Loucy (cell line): Measurements from ENCODE around the gene UBXN1.

Experiments used
- H2AFZ ChIP-seq: fragments of 200-600 bp; sonication (generic); 2 replicates; pipeline ENCODE4 v1.6.0; 2016; ENCODE audit warnings: antibody characterized with exemption, mild to moderate bottlenecking, low read length, moderate library complexity
- H3F3A ChIP-seq: fragments of 200-600 bp; 2 replicates; pipeline ENCODE4 v1.6.0; 2016; ENCODE audit warnings: antibody characterized with exemption, low read depth, mild to moderate bottlenecking
- H3K27me3 ChIP-seq: fragments of 200-600 bp; sonication (generic); 2 replicates; pipeline ENCODE4 v1.6.1; 2014; ENCODE audit warnings: low read length, mild to moderate bottlenecking; ENCODE audit not compliant: insufficient read depth, poor library complexity, severe bottlenecking
- H3K36me3 ChIP-seq: fragments of 200-600 bp; sonication (generic); 2 replicates; pipeline ENCODE4 v1.6.1; 2016; ENCODE audit warnings: low read length; ENCODE audit not compliant: insufficient read depth
- H3K4me1 ChIP-seq: fragments of 200-600 bp; sonication (generic); 2 replicates; pipeline ENCODE4 v1.5.1; 2014; ENCODE audit warnings: low read length, mild to moderate bottlenecking; ENCODE audit not compliant: insufficient read depth, poor library complexity, severe bottlenecking
- H3K4me2 ChIP-seq: fragments of 200-600 bp; sonication (generic); 2 replicates; pipeline ENCODE4 v1.6.0; 2014; ENCODE audit warnings: antibody characterized with exemption, low read length, low read depth, mild to moderate bottlenecking; ENCODE audit not compliant: poor library complexity, severe bottlenecking
- H3K4me3 ChIP-seq: fragments of 200-600 bp; sonication (generic); 2 replicates; pipeline ENCODE4 v1.5.1; 2014; ENCODE audit warnings: low read length, mild to moderate bottlenecking, mixed read lengths; ENCODE audit not compliant: poor library complexity, severe bottlenecking
- H3K79me2 ChIP-seq: fragments of 200-600 bp; sonication (generic); 2 replicates; pipeline ENCODE4 v1.6.1; 2014; ENCODE audit warnings: low read length; ENCODE audit not compliant: insufficient read depth
- H3K9ac ChIP-seq: fragments of 200-600 bp; sonication (generic); 2 replicates; pipeline ENCODE4 v1.6.0; 2014; ENCODE audit warnings: mild to moderate bottlenecking, low read depth, low read length, moderate library complexity; ENCODE audit not compliant: poor library complexity, severe bottlenecking
- H3K9me2 ChIP-seq: fragments of 200-600 bp; sonication (generic); replicated peaks from 2 replicates; pipeline ENCODE4 v1.6.1; 2016; ENCODE audit warnings: low read depth, low read length, mixed read lengths
- H3K9me3 ChIP-seq: fragments of 200-600 bp; sonication (generic); 2 replicates; pipeline ENCODE4 v1.6.1; 2014; ENCODE audit warnings: mild to moderate bottlenecking, antibody characterized with exemption, low read length, low read depth; ENCODE audit not compliant: insufficient read depth
- H4K20me1 ChIP-seq: fragments of 200-600 bp; sonication (generic); 2 replicates; pipeline ENCODE4 v1.6.0; 2014; ENCODE audit warnings: antibody characterized with exemption, low read length, mild to moderate bottlenecking; ENCODE audit not compliant: insufficient read depth, poor library complexity, severe bottlenecking
- EZH2phosphoT487 ChIP-seq: fragments of 200-600 bp; IDR thresholded peaks from 2 replicates; pipeline ENCODE4 v1.6.1; 2018; ENCODE audit warnings: antibody characterized with exemption, mild to moderate bottlenecking, moderate library complexity, borderline replicate concordance
- TF ChIP-seq, protein P1 (sequence below): fragments of 200-600 bp; sonication (generic); conservative IDR thresholded peaks from 2 replicates; pipeline ENCODE4 v1.5.1; 2014; ENCODE audit warnings: mild to moderate bottlenecking, antibody characterized with exemption, low read length

Gene UBXN1

DNA sequence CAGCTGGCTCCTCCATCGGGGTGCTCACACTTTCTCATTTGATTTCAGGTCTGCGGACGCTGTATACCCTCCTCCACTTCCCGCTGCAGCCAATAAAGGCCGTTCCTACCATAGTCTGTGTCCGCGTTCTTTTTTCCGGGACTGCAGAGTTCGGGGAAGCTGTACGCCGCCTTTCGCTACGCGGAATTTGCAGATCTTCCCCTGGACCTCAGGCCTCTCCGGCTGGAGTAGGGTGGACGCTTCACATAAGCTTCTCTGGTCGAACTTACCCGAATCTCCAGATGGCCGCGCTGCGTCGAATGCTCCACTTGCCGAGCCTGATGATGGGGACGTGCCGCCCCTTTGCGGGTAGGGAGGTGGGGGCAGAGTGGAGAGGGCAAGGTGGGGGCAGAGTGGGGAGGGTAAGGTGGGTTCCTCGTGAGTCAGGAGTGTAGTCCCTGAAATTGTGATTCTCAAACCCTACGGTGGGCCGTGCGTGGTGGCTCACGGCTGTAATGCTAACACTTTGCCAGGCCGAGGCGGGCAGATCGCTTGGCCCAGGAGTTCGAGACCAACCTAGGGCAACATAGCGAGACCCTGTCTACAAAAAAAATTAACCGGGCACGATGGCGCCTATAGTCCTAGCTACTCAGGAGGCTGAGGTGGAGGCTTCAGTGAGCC is 13.1 kb downstream of the UBXN1 start:
- peak overlapping the region; percentile 89 for H3K9ac ChIP-seq
- H3K4me3 ChIP-seq, result peak overlapping the region; percentile 98
- H3K36me3 ChIP-seq, result peaks cover 5% of the 10 kb centered on the region; the same call in 1 of the 2 replicates
- H3K27me3 ChIP-seq, result no peaks in the 10 kb centered on the region
- peaks cover 38% of the 10 kb centered on the region for H3K4me1 ChIP-seq
- H3K9me3 ChIP-seq, result no peaks in the 10 kb centered on the region
- peak overlapping the region; percentile 79 for H3K4me2 ChIP-seq
- peaks cover 20% of the 10 kb centered on the region for H4K20me1 ChIP-seq
- H2AFZ ChIP-seq, result no peak overlapping the region
- TF ChIP-seq, protein P1, sequence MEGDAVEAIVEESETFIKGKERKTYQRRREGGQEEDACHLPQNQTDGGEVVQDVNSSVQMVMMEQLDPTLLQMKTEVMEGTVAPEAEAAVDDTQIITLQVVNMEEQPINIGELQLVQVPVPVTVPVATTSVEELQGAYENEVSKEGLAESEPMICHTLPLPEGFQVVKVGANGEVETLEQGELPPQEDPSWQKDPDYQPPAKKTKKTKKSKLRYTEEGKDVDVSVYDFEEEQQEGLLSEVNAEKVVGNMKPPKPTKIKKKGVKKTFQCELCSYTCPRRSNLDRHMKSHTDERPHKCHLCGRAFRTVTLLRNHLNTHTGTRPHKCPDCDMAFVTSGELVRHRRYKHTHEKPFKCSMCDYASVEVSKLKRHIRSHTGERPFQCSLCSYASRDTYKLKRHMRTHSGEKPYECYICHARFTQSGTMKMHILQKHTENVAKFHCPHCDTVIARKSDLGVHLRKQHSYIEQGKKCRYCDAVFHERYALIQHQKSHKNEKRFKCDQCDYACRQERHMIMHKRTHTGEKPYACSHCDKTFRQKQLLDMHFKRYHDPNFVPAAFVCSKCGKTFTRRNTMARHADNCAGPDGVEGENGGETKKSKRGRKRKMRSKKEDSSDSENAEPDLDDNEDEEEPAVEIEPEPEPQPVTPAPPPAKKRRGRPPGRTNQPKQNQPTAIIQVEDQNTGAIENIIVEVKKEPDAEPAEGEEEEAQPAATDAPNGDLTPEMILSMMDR, result no peak
- no peak for TF ChIP-seq EZH2phosphoT487
- no peaks in the 10 kb centered on the region for H3K9me2 ChIP-seq
- H3F3A ChIP-seq, result peaks cover 9% of the 10 kb centered on the region; the same call in 1 of the 2 replicates
- peaks cover 64% of the 10 kb centered on the region for H3K79me2 ChIP-seq

DNA sequence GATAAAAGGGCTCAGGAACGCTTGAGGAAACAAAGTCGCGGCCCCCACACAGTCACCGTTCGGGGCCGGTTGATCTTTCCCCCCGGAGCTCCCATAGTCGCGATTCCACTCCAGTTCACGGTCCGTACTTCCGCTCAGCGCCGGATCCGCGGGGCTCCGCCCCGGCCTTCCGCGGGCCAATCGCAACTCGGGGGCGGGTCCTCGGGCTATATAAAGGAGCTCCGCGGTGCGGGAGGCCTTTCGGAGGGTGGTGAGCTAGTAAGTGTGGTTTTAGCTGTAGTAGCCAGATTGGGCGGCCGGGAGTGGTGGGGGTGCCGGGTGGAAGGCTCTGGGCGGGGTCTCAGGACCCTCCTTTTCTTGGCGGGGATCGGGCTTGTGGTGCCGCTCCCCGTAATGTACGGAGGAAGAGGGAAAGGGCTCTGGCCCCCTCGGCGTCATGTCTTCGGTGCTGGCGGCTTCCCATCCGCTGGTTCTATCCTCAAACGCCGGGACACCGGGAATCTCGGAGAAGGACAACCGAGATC is 13.7 kb downstream of the UBXN1 start, which contains the start of the genes C11orf98 and CSKMT:
Gene C11orf98, minus strand, starts transcription at position 136 of the 524 bp plus-strand sequence. Its CDS starts 41 bp downstream, at position 95.
Gene CSKMT, plus strand, starts transcription at position 238 of the 524 bp plus-strand sequence. CDS start 568 bp downstream, outside the sequence.
- peak within 1 kb of the TSS; percentile 79 for H3K4me2 ChIP-seq
- no peaks in the 10 kb centered on the region for H3K27me3 ChIP-seq
- peaks cover 20% of the 10 kb centered on the region for H4K20me1 ChIP-seq
- peak within 1 kb of the TSS; percentile 95 for H2AFZ ChIP-seq
- peaks cover 33% of the 10 kb centered on the region for H3K4me1 ChIP-seq
- TF ChIP-seq, protein P1, result no peak
- TF ChIP-seq EZH2phosphoT487, result no peak
- no peaks in the 10 kb centered on the region for H3K9me2 ChIP-seq
- H3K79me2 ChIP-seq, result peaks cover 58% of the 10 kb centered on the region
- peaks cover 9% of the 10 kb centered on the region; the same call in 1 of the 2 replicates for H3F3A ChIP-seq
- H3K9me3 ChIP-seq, result no peaks in the 10 kb centered on the region
- peak within 1 kb of the TSS; percentile 98 for H3K4me3 ChIP-seq
- peak within 1 kb of the TSS; percentile 89 for H3K9ac ChIP-seq
- H3K36me3 ChIP-seq, result peaks cover 5% of the 10 kb centered on the region; the same call in 1 of the 2 replicates

DNA sequence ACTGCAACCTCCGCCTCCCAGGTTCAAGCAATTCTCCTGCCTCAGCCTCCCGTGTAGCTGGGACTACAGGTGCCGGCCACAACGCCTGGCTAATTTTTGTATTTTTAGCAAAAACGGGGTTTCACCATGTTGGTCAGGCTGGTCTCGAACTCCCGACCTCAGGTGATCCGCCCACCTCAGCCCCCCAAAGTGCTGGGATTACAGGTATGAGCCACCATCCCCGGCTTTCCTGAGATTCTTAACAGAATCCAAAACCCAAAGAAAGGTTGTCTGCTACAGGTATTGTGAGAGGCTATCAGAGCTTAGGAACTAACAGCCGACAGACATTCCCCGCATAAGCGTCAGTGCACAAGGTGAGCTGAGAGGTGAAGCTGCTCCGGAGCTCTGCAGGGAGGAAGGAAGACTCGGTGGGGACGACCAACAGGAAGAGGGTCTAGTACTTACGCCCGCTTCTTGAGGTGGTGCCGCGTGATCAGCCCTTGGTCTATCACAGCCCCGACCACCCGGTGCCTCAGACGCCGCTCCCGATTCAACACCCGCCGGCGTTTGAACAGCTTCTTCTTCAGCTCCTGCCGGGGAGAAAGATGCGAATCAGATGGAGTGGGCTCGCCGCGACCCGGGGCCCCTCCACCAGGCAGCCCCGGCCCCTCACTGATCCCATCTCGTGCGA is 14.3 kb downstream of the UBXN1 start:
- H3K9me2 ChIP-seq, result no peaks in the 10 kb centered on the region
- peak overlapping the region; percentile 98 for H3K4me3 ChIP-seq
- peak overlapping the region; percentile 89 for H3K9ac ChIP-seq
- peaks cover 52% of the 10 kb centered on the region for H3K79me2 ChIP-seq
- no peaks in the 10 kb centered on the region for H3K9me3 ChIP-seq
- H3K4me2 ChIP-seq, result peak overlapping the region; percentile 79
- peaks cover 28% of the 10 kb centered on the region for H3K4me1 ChIP-seq
- TF ChIP-seq, protein P1, result no peak
- no peak for TF ChIP-seq EZH2phosphoT487
- H3K36me3 ChIP-seq, result peaks cover 5% of the 10 kb centered on the region; the same call in 1 of the 2 replicates
- H4K20me1 ChIP-seq, result peaks cover 20% of the 10 kb centered on the region
- H3K27me3 ChIP-seq, result no peaks in the 10 kb centered on the region
- peak overlapping the region; percentile 95 for H2AFZ ChIP-seq
- H3F3A ChIP-seq, result 0 out of 2 replicates have a peak, but pooled peaks cover 9% of the 10 kb centered on the region
